HG02759 (cell line): ENCODE data around the gene POGZ.
"Not testable (repeated sequence)": the region's sequence is repeated elsewhere in the genome, so short reads cannot be mapped to it uniquely, and the experiment has no call there.

Experiments used
- ATAC-seq: cut with Tn5 transposase; IDR thresholded peaks from one replicate; pipeline ENCODE4 v1.9.1; 2021; ENCODE audit warnings: mild to moderate bottlenecking, moderate library complexity; ENCODE audit not compliant: unreplicated experiment

The POGZ gene

GRCh38 chr1:151478923-151479322, 19.6 kb upstream of the POGZ start:
- ATAC-seq = no peak

DNA sequence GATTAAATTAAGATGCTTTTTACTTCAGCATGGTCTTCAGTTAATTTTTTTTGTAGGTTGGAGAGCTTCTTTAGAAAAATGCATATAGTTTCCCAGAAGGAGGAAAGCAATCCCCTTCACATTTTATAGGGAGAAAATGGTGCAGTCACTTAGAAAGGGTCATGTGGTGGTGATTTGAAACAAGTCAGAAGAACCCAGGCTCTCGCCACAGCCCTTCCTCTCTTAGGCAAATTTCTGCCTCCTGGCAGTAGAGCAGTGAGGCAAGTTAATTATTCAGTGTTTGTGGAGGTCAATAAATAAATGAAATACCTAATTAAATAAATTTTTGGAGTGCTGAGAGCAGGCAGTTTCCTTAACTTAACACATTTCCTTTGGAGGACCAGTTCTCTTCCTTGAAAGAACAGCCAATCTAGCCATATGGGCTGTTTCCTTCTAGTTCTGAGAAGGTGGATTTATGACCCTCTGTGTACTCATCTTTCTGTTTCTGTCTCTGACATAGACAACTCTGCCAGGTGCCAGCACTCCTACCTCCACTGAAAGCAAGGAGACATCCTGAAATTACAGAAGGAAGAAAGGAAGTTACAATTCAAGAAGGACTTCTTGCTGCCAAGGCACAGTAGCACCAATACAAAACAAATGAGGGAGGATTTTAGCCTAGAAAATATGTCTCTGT, 19.0 kb upstream of the POGZ start:
- ATAC-seq = no peak

DNA sequence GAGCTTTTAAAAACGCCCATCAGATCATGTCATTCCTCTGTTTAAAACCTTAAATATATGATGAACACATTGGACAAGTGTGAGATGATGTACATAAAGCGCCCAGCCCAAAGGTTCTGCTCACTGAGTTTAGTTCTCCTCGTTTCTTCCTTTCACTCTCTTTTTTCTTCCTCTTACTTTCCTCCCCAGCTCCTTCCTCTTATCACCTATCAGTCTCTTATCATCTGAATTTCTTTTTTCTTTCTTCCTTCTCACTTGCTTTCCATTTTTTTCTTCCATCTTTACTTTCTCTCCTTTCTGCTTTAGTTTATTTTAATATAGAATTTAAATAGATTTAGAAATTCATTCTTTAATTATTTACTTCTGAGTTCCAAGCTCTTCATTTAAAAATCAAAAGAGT, 17.8 kb upstream of the POGZ start:
- no peak for ATAC-seq

DNA sequence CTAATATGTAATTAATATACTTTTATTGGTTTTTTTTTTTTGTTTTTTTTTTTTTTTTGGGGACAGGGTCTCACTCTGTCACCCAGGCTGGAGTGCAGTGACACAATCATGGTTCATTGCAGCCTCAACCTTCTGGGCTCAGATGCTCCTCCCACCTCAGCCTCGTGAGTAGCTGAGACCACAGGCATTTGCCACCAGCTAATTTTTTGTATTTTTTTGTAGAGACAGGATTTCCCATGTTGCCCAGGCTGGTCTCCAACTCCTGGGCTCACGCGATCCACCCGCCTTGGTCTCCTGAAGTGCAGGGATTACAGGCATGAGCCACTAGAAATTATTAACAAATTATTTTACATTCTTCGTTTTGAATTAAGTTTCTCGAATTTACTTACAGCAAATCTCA, 16.8 kb upstream of the POGZ start:
- no peak for ATAC-seq

GRCh38 chr1:151475175-151475574, 15.9 kb upstream of the POGZ start:
- ATAC-seq = peak; percentile 59

- no peak for ATAC-seq
Observed at GRCh38 chr1:151474745-151475144, 15.5 kb upstream of the POGZ start.

GRCh38 chr1:151472856-151473731, 13.8 kb upstream of the POGZ start:
- no peak for ATAC-seq

DNA sequence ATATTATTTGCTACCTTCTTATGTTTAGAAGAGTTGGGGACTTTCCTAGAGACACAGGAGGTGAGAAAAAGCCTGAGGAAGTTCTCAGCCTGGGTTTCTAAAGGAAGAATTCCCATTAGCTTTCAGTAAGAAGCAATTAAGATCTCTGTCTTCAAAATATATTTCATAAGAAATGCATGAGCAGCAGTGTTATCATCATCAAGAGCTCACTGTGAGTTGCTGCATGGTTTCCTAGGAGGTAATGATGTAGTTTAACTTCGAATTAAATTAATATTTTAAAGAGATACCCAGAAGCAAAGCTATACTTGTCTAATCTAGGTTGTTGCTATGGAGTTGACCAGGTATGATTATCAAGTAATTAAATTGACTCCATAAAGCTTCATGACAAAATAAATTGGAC, 5.7 kb upstream of the POGZ start:
- ATAC-seq = no peak

- no peak for ATAC-seq
Observed at GRCh38 chr1:151461694-151462093, 2.4 kb upstream of the POGZ start.

DNA sequence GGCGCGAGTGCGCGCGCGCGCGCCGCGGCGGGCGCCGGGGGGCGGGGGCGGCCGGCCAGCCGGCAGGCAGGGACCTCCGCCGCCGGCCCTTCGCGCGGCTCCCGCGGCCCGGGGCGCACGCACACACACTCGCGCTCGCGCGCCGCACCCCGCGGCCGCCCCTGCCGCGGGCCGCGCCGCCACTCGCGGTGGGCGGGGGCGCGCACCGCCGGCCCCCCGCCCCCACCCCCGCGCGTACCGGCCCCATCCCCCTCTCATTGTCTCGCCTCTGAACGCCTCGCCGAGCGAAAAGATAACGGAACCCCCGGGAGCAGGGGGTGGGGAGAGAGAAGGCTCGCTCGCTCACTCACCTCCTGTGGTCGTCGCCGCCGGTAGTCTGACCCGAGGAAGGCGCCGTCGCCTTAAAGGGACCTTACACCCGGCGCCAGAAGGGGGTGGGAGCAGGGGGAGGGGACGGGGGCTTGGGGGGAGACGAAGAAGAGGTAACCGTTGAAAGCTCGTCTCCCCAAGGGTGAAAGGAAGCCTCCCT, 428 bp downstream of the POGZ start:
- peak; percentile 43 for ATAC-seq

GRCh38 chr1:151457911-151458801, 1.1 kb downstream of the POGZ start:
- peak; percentile 54 for ATAC-seq

- no peak for ATAC-seq
Observed at GRCh38 chr1:151455966-151456365, 3.3 kb downstream of the POGZ start.

DNA sequence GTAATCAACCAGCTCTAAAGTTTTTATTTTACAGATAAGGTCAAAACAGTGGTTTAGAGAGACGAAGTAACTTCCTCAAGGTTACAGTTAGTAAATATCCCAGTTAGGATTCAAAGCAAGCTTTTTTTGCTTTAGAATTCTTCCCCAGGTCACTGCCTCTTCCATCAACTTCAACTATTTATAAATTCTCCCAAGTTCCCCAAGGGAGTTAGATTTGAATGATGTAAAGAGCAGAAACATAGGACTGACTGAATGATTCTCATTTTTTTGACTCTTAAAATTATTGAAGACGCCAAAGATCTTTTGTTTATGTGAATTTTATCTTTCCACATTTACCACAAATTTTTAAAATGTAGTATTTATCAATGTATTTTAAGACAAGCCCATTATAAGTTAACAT, 4.1 kb downstream of the POGZ start:
- no peak for ATAC-seq

DNA sequence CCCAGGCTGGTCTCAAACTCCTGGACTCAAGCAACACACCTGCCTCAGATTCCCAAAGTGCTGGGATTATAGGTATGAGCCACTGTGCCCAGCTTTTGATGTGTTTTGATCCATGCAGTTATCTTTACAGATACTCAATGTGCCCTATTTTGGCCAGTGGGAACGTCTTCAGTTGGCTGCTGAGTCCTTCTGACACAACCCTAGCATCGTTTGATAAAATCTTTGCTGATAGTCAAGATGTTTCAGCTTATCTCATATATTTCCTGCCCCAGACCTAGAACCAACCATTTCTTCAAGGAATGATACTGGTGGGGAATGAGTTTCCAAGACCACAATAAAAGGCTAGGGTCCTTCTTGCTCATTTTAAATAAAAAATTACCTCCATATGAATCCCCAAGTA, 11.6 kb downstream of the POGZ start:
- no peak for ATAC-seq

DNA sequence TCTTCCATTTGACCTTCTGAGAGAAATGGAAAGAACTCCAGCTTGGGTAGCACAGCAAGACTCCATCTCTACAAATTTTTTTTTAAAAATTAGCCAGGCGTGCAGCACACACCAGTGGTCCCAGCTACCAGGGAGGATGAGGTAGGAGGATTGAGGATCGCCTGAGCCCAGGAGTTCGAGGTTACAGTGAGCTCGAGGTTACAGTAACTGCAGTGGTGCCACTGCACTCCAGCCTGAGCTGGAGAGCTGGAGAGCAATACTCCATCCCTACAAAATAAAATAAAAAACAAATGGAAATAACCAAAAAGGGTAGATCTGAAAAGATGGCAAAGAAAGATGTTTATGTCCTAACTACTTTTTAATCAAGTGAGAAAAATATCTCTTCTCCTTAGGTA, 14.5 kb downstream of the POGZ start:
- no peak for ATAC-seq

DNA sequence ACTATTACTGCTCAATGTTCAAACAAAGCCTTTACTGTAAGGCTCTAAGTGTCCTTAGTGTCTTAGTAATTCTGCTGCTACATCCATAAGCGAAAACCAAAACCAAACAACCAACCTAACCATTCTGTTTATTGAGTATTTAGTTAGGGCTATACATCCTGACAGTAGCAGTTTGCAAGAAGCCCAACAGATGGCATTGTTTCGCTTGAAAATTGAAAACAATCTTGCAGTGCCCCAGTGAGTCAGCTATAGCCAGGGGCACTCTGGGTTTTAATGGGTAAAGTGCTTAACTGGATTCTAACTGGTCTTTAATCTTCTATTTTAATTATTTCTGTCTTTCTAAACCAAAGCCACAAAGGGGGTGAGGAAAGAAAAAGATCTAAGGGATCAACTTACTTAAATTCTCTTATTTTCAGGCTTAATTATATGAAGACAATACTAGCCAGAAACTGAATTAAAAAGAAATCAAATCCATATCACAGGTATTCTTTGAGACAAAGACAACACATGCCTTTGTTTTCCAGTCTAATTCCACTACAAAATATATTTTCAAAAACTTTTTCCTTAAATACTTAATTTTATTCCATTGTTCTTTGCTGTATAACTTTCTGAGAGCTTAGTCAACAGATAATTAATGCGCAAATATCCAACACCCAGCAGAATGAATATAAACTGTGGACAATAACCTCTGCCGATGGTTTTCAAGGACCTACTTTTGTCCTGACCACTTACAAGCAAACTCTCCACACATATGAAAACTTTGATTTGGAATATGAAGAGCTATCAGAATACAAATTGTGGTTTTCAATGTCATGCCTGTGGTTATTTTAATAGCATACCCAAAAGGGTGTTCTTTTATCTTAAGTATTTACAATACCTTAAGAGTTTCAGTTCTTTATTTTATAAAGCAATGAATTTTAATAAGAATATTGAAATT, 15.2 kb downstream of the POGZ start:
- peak; percentile 64 for ATAC-seq

GRCh38 chr1:151437396-151437795, 21.9 kb downstream of the POGZ start:
- ATAC-seq = not testable (repeated sequence)

DNA sequence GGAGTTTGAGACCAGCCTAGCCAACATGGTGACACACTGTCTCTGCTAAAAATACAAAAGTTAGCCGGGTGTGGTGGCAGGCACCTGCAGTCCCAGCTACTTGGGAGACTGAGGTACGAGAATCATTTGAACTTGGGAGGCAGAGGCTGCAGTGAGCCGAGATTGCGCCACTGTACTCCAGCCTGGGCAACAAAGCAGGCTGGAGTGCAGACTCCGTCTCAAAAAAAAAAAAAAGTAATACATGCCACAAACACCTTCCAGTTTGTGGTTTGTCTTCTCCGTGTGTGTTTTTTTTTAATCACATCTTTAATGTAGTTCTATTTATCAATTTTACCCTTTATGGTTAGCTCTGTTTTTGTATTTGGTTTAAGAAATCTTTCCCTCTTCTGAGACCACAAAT, 22.3 kb downstream of the POGZ start:
- no peak for ATAC-seq

DNA sequence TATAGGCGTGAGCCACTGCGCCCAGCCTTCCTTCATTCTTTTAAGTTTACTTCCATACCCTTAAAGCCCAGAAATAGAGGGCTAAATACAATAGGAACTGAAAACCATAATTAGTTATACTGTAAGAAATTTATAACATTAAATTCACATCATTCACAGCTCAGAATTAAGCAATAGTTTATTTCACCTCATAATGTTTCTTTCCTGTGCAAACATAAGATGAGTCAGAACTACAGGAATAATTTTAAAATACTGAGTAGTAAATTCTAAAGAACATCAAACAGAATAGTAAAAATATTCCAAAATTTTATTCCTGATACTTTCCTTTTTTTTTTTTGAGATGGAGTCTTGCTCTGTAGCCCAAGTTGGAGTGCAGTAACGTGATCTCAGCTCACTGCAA, 24.1 kb downstream of the POGZ start:
- no peak for ATAC-seq

- not testable (repeated sequence) for ATAC-seq
Observed at GRCh38 chr1:151433827-151434226, 25.5 kb downstream of the POGZ start.
